T-helper 1 cell treated with Interleukin-12 subunit alpha and Interleukin-12 subunit beta and Interleukin-4 antibody, amounts not matched to agents 30 ng/mL and 1 ng/mL, for 36 hours (primary cell): Measurements from ENCODE around the gene LRCH1. TPM values are rescaled to one million over a fixed set of nuclear protein-coding genes. Genes with fewer than 3 reads are reported as not detected.

Experiments used
- intact Hi-C: fragments of 100-400 bp; cut with micrococcal nuclease; formaldehyde crosslinking; loops from one replicate; pipeline ENCODE4 v1.15.1; 2024
- total RNA-seq: library from RNA; stranded (reverse); gene quantifications from 2 replicates; pipeline ENCODE4 v1.2.3, GENCODE V29; 2022

The LRCH1 gene
- total RNA-seq, 1 donor from 2014 or later: 23.7 TPM

DNA sequence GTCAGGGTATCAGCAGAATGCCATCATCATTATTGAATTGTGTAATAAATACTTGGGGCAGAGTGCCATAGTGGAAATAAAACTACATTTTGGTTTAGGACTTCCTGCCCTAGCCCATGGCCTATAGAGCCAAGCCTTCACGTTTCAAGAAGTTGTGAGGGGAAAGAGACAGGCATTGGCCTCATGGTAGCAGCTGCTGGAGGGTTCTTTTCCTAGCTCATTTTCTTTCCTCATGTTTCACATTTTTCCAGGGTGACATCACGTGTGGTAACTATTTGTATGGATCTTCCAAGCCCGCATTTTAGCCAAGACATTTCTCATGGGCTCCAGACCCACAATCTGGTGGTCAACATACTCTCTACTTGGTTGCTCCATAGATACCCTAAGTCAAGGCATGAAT, 80.4 kb downstream of the LRCH1 start:
- intact Hi-C loops: no loop called here

DNA sequence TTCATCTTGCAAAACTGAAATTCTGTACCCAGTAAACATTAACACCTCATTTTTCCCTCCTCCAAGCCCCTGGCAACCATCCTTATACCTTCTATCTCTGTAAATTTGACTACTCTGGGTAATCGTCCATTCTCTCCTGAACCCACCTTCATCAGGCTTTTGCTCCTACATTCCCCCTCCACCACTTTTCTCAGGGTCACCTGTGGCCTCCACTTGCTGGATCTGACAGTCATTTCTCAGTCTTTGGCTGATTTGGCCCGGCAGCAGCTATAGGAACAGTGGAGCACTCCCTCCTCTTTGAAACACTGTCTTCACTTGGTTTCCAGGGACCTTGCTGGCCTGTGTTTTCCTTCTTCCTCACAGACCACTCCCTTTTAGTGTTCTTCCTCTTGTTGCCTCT, 83.5 kb downstream of the LRCH1 start:
- intact Hi-C loops: no loop called here

DNA sequence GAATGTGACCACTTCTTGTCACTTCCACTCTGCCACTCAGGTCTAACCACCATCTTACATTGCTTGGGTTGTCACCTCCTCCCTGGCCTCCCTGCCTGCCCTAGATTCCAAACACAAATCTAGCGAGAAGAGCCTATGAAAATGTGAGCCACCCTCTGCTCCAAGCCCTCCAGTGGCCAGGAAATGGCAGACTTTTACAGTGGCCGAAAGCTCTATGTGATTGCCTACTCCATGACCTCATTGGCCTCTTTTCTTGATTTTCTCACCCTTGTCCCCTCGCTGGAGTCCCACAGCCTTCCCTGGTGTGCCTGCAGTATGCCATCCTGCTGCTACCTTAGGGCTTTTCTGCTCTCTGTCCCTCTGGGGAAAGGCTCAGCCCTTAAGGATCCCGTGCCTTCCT, 84.2 kb downstream of the LRCH1 start:
- intact Hi-C loops: no loop called here

DNA sequence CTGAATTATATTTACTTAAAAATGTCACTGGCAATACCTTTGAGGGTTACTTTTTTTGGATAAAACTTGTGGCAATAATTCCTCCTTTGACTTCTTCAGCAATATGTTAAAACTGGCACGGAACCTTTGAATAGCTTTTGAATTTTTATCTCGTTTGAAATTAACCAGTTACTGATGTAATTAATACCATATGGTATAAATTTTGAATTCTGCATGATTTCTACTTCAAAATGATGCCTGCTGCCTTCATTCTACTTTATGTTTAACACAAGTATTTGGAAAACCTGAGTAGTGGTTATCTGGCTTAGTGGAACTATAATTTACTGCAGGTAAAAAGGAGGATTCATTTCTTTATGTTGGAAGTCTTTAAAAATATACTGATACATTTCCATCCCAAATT, 85.3 kb downstream of the LRCH1 start:
- intact Hi-C loops: loop anchor here (1.0 kb wide), 1 partner anchor 8 kb away; no protein-coding TSS in a partner anchor

DNA sequence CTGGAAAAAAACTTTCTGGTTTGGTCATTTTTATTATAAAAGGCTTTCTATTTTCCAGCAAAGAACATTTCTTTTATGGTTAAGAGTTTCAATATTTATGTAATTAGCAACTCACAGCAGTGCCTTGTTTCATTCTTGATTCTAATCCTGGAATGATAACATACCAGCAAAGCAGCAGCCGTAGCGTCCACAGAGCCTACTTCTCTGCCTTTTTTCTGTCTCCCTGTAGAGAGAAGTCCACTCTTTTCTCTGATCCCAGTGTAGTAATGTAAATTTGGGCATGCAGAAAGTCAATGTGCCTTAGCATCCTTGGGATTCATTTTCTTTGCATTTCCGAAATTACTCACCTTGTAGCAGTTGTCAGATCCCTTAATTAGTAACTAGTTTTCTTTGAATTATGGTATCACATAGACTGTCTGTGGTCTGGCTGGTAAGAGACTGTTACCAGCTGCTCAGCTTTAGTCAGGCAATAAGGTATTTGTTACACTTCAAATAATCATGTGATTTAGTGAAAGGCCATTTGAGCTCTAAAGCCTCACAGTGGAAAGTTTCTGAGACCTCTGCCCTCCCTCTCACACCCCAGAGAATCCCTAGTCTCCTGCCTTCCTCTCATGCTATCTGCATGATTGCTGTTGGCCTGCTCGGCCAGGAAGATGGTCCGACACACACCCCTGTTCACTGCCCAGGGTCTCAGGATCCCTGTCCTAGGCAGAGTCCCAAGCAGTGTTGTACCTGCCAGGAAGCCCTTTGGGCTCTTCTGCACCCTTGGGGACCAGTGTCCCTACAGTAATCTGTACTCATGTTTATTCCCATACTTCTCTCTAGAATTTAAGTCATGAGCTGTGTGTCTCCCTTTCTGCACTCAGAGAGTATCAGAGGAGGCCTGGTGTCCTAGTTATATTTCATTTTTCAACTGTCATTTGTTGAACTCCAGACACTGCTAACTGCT, 86.3 kb downstream of the LRCH1 start:
- intact Hi-C loops: no loop called here

DNA sequence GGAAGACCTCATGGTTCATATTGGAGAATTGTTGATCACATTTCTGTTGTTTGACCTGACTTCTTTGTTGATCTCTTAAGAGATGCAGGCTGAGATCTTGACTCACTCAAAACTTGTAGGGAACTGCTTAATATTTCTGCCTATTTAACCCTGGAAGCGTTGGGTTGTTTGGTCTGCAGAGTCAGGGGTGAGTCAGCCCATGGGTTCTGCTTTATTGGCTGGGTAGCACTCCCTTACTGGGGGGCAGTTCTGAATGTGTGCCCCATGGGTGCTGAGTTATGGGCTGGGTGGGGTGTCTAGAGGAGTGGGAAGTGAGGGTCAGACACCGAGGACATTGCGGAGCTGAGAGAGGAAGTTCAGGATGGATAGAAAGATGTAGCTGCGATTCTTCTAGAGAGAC, 87.9 kb downstream of the LRCH1 start:
- intact Hi-C loops: no loop called here

DNA sequence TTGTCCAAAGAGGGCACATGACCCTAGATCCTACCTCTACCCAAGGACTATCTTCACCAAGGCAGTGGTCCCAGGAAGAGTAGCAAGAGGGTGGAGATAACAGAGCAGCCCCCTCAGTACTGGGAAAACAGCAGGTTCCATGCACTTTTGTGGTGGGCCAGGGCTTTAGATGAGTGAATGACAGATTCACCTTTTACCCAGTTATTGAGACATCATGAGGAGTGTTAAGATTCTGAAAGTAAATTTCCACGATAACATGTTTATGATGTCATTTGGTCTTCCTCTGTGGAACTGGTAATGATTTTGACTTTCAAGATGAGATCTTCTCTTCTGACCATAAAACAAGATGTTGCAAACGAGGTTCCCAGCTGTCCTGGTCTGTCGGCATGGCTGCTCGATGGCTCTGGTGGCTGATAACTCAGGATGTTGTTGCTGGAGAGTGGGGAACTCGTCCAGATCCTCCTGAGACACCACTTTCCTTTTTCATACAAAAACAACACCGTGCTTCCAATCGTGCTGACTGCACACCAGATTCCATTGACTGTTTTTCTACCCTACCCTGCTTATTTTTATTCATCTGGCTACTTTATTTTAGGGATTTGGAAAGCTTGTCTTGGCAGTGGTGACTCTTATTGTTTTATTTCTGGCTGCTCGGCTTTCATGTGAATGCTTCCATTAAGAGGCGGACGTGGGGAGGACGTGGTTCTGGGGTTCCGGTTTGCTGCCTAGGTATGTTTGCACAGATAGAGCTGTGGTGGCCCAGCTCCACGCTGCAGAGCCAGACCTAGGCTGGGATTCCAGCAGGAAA, 88.5 kb downstream of the LRCH1 start:
- intact Hi-C loops: no loop called here

DNA sequence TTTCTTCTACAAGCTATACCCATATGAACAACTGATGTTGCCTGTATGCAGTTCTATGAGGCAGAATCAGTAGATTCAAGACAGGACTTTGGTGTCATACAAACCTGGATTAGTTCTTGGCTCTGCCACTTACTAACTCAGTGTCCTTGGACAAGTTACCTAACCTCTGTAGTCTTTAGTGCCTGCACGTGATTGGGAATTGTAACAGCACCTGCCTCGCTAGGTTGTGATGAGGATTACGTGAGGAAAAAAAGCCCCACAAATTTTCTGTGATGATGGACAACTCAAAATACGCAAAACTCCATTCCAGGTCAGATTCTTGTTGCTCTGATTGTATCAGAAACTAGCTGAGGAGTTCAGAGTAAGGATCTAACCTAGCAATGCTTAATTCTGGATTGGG, 89.3 kb downstream of the LRCH1 start:
- intact Hi-C loops: no loop called here

DNA sequence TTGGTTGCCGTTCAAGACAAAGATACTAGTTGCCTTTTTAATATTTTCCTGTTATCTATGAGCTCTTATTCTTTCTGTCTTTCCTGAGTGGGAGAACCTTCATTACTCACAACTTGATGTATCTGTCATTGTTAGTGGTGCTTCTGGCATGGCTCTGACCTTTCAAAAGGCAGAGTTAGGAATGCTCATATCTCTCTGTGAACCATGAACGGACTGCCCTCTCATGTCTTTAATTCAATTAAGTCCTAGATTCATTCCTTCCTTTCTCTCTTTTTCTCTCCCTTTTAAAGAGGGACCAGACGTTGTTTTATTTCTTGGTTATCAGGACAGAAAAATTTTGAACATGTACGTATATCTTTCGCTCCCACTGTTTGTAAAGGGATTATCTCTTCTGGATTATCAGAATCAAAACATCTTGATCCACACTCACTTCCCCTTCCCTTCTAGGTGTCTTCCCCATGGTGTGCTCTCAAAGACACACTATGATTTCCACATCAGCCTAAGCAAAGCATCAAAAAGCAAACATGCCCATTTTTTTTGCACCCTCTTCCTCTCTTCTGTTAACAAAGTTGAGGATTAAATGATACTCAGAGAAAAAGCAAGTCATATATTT, 90.3 kb downstream of the LRCH1 start:
- intact Hi-C loops: no loop called here

DNA sequence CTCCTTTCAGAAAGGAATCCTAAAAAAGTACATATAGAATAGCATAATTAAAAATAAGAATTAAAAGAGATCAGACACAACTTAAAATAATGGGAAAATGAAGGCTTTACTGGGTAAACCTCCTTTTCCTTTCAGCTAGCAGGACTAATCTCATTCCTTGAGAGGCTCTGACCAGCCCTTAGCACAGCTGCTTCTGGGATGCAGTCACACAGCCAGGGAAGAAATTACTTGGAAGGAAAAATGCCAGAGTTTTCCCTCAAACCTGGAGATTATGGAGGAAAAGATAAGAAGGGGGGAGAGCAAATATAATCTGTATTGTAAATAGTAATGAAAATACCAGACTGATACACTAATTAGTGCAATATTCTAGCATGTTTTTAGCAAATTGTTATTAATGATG, 91.8 kb downstream of the LRCH1 start:
- intact Hi-C loops: no loop called here

DNA sequence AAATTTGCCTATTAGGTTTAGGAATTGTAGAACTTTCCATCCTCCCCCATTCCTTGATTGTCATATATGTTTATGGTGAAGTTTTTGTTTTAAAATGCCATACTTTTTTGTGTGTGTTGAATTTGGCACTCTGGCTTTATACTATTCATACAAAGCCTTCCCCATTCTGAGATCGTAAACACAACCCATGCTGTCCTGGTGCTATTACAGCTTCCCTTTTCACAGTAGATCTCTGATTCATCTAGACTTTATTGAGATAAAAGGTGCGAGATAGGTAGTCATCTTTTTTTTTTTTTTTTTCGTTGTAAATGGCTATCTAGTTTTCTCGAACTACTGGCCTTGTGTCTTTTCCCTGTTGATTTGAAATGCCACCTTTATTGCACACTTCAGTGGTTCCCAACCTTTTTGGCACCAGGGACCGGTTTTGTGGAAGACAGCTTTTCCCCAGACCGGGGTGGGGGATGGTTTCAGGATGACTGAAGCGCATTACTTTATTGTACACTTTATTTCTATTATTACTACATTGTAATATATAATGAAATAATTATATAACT, 94.6 kb downstream of the LRCH1 start:
- intact Hi-C loops: no loop called here

DNA sequence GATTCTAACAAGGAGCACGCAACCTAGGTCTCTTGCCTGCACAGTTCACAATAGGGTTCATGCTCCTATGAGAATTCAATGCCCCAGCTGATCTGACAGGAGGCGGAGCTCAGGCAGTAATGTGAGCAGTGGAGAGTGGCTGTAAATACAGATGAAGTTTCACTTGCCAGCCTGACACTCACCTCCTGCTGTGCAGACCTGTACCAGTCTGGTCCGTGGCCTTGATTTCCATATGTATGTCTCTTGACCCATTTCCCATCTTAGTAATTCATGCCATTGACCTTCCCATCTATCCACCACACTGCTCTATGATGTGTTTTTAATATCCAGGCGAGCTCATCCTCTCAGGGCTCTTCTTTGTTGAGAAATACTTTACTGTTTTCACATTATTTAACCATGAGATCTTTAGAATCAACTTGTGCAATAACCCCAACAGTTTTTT, 95.2 kb downstream of the LRCH1 start:
- intact Hi-C loops: no loop called here

DNA sequence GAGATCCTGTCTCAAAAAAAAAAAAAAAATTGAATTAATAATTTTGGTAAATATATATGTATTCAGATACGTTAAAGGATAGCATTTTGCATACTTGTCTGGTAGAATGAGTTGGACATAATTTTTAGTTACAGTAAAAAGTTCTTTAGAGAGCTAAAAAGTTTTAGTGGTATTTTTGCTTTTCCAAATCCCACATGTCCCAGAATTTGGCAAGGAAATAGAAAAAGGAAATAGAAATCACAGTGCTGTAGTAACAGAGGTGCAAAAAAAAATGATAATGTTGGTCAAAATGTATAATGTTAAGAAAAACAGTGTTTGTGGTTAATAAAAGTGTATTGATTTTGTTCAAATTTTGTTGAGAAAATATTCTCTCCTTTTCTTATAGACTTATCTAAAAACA, 96.8 kb downstream of the LRCH1 start:
- intact Hi-C loops: no loop called here

DNA sequence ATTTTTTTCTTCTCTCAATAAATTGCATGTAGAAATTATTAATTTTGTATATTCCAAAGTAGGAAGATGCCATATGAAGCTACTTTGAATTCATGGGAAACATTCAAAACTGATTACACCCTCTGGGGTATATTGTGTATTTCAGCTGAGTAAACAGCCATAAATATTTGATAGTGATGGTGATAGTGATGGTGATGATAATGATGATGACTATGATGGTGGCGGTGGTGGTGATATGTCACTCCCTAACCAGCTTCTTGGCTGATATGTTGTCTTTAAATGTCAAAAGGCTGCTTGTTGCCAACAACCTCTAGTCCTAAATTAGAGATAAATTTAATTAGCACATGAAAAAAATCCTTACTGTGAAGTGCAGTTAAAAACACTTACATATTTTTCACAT, 102.0 kb downstream of the LRCH1 start:
- intact Hi-C loops: no loop called here

DNA sequence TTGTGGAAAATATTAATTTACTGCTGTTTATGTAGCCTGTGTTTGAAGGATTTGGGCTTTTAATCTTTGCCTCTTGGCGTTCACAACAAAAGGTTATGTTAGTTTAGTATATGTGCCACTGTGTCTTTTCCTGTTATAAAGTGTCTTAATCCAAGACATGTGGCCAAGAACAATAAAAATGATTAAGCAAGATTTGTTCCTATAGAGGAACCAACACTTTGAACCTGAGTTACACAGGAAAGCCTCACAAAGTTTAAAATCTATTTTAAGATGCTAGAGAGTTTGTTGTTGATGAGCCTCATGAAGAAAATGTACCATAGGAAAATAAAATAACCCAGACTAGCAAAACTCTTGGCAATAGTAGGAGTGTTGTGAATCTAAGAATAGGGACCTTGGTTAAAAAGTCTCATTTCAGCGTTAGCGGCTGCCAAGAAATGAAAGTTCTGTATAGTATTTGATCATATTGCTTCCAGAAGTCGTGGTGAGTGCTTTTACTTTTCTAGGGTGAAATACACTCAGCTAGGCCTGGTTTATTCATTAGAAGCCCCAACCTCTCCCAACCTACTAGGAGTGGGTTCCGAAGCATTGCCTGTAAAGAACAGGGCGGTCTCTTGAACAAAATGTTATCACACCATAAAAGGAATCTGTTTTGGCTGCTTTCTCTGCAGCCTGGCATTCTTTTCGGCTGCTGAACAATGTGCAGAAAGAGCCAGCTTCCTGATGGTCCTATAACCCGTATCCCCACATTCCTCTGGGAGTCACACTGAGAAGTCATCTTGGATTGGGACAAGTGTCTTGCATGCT, 102.6 kb downstream of the LRCH1 start:
- intact Hi-C loops: no loop called here

DNA sequence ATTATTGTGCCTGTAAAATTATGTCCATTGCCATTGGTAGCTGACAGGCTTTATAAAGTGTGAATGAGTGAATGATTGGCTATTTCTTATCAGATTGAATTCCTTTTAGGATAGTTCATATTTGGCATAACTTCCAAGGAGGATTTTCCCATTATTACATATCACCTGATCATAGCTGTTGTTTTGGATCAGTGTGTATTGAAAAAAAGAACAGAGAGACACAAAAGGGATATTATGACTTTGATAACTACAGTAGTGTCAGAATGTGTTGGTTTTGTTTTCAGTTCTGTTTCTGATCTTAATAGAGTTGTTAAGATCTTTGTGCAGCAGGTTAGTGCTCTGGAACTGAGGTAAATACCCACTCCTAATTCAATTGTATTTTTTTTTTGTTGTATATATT, 103.8 kb downstream of the LRCH1 start:
- intact Hi-C loops: loop anchor here (1.0 kb wide), 3 partner anchors 12 to 102 kb away; no protein-coding TSS in a partner anchor

DNA sequence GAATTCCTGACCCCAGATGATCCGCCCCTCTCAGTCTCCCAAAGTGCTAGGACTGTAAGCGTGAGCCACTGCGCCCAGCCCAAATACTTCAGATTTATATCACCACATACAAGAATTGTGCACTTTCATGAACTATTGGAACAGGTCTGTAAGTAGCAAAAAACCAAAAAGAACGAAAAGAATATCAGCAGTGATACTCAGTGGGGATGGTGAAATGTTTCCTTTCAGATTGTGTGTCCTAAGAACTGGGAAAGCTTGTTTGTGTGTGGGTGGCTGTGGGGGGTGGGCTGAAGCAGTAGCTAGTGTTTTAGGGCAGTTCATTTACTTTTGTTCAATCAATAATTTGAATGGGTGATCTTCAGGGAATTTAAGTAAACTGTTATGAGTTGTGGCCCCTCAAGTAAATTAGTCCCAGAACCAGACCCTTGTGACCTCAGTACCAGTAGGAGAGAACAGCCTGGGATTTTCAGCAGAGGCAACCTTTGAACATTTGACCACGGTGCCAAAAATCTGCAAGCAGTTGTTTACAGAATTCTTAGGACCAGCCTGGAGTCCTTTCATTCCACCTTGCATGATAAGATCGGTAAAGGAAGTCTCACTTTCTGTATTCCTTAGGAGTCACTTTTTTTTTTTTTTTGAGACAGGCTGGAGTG, 106.6 kb downstream of the LRCH1 start:
- intact Hi-C loops: loop anchor here (10.0 kb wide), 1 partner anchor 445 kb away; the partner anchor contains the start of gene LRRC63

DNA sequence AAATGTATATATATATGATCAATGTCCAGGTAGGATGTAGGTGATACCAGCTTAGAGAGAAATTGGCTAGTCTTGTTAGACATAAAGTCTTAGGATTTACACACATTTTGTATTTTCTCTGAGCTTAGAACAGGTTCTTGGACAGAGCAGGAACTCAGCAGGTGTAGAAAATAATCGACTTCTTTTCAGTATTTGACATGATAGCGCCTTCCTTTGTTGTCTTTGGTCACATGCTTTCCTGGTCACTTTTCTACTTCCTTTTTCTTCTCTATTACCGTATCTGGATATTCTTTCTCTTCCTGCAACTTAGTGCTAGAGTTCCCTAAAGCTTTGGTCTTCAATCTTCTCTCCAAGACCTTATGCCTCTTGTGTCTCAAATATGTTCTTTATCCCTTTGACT, 107.4 kb downstream of the LRCH1 start:
- intact Hi-C loops: loop anchor here (10.0 kb wide), 1 partner anchor 446 kb away; the partner anchor contains the start of gene LRRC63

DNA sequence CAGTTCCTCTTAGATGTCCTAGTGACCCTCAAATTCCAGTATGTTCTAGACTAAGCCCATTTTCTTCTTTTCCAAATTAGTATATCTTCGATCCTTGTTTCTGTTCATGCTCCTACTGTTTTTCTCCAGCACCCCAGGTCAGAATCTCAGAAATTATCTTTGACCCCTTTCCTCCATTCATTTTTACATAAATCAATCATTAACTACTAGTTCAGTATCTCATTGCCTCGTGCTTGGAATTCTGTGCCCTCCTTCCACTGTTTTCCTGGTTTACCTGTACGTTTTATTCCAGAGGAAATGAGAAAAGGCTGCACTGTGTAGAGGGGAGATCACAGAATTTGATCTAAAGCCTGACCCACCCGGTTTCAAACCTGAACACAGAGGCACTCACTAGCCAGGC, 107.9 kb downstream of the LRCH1 start:
- intact Hi-C loops: loop anchor here (10.0 kb wide), 1 partner anchor 446 kb away; the partner anchor contains the start of gene LRRC63

DNA sequence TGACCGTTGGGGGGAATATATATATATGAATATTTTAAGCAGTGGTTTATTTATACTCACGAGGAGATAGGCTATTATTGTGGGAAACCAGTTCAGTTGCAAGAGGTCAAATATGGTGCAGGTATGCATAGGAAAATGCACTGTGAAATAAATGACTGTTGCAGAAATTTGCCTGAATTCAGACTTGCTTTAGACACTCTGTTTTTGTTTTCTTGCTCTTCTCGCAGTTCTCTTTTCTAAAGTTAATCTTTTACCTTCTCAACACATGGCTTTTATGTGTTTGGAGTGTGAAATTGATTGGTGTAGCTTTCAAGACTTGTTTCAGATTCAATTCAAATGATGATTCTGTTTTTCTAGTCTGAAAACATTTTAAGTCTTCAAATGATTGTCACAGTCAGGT, 109.7 kb downstream of the LRCH1 start:
- intact Hi-C loops: loop anchor here (10.0 kb wide), 1 partner anchor 448 kb away; the partner anchor contains the start of gene LRRC63
